Adipocyte (in vitro differentiated cells): ENCODE results near the gene REM2.

Experiments
- DNase-seq: peaks from one replicate; pipeline ENCODE4 v3.0.0-alpha.2; 2015; ENCODE audit warnings: low read depth
- H3K27me3 ChIP-seq: replicated peaks from 2 replicates; pipeline ENCODE4 v1.7.0; 2013; ENCODE audit warnings: mild to moderate bottlenecking, low read length, moderate library complexity; ENCODE audit not compliant: control insufficient read depth, insufficient read depth
- H3K36me3 ChIP-seq: 2 replicates; pipeline ENCODE4 v1.7.0; 2013; ENCODE audit warnings: low read length, mild to moderate bottlenecking, moderate library complexity; ENCODE audit not compliant: control insufficient read depth, insufficient read depth, severe bottlenecking
- H3K4me1 ChIP-seq: 2 replicates; pipeline ENCODE4 v1.7.0; 2013; ENCODE audit warnings: mild to moderate bottlenecking, low read length, moderate library complexity; ENCODE audit not compliant: control insufficient read depth, insufficient read depth
- H3K4me3 ChIP-seq: 2 replicates; pipeline ENCODE4 v1.7.0; 2013; ENCODE audit warnings: mild to moderate bottlenecking, low read length, moderate library complexity
- H3K9ac ChIP-seq: 2 replicates; pipeline ENCODE4 v1.7.0; 2013; ENCODE audit warnings: mild to moderate bottlenecking, low read length, moderate library complexity
- H3K9me3 ChIP-seq: 2 replicates; pipeline ENCODE4 v1.7.0; 2013; ENCODE audit warnings: mild to moderate bottlenecking, low read length, moderate library complexity; ENCODE audit not compliant: control insufficient read depth

REM2 gene

DNA sequence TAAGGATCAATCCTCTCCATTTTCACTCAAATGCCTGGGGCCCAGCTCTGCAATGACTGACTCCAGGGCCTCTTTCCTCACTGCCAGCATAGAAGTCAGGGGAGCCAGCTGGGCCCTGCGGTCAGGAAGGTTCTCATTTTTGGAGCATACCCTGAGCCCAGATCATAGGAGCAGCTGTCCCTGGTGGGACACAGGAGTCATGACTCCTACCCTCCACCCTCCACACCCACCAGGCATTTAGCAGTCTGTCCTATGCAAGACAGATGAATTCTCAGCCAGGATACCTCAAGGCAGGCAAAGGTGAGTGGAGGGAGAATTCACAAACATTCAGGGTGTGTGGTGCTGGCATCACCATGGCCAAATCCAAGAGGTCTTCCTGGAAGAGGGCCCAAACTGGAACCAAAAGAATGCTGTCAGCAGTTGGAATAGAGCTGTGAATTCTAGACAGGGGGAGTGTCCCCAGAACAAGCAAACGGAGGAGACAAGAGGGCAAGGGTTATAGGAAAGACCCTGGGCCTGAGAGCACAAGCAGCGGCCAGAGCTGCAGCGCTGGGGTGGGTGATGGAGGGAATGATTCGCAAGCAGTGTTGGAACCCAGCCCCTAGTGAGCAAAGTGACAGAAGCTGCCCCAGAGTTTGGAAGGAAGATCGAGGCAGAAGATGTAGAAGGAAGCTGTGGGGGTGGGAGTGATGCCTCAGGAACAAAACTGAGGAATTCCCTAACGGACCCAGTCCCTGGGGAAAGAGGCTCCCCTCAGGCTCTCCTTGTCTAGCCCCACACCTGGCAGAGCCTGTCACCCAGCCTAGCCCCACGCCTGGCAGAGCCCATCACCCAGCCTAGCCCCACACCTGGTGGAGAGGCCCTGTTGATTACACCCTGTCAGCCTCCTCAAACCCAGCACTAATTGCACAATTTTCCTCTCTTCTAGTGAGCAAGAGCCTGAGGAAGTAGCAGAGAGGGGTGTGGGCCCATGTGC lies 4.5 kb upstream of the REM2 start:
- H3K4me1 ChIP-seq = peaks cover 6% of the 10 kb centered on the region
- H3K27me3 ChIP-seq = peaks cover 9% of the 10 kb centered on the region
- no peak for DNase-seq
- H3K36me3 ChIP-seq = peaks cover 55% of the 10 kb centered on the region
- no peak overlapping the region for H3K4me3 ChIP-seq
- no peak overlapping the region for H3K9ac ChIP-seq
- no peaks in the 10 kb centered on the region for H3K9me3 ChIP-seq

DNA sequence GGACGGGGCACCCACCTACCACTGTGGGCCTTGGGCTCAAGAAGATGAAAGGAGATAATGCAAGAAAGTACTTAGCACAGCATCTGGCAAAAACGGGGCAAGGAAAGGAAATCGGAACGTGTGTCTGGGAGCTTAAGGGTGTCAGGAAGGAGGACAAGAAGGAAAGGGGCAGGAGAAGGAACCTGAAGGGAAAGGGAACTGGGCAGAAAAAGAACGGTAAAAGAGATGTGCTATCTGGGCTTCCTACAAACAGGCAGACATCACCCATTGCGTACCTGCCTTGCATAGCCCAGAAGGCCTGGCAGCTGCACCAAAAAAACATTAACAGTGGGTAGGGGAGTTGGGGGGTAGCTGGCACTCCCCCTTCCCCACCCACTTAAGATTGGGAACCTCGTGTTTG lies 958 bp upstream of the REM2 start:
- no peaks in the 10 kb centered on the region for H3K9me3 ChIP-seq
- no peak overlapping the region for H3K9ac ChIP-seq

DNA sequence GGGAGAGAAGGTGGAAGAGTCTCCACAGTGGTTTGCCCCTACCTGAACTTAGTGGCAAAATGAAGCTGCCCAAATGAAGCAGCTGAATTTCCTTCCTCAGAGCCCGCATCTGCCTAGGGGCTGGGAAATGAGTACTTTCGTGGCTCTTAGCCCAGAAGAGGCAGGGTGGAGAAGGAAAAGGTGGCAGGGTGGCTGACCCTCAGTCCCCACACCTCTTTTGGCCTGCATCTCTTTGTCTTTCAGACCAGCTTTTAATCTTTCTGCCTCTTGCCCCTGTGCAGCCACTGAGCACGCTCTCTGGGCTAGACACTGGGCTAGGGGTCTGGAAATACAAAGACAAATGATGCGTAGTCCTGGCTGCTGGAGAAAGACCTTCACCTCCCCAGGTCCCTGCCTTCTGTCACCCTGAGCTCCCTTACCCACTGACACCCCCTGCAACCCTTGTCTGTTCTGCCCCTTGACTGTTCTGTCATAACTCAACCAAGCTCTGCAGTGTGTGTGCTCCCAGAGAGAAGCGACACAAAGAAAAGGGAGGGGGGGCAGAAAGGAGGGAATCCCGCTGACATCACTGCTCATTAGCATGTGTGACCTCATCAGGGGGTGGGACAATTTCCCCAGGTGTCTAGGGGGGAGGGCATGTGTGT lies 371 bp upstream of the REM2 start:
- no peak overlapping the region for H3K4me3 ChIP-seq
- no peak overlapping the region for H3K9ac ChIP-seq
- peaks cover 17% of the 10 kb centered on the region for H3K36me3 ChIP-seq
- H3K27me3 ChIP-seq = peaks cover 9% of the 10 kb centered on the region
- no peak for DNase-seq
- no peaks in the 10 kb centered on the region for H3K9me3 ChIP-seq
- H3K4me1 ChIP-seq = no peaks in the 10 kb centered on the region

More for the DNA sequence above, 958 bp upstream of the REM2 start:
- Histone ChIP-seq H3K27me3 (peaks cover 9% of the 10 kb centered on the region), H3K36me3 (peaks cover 22% of the 10 kb centered on the region), H3K4me3 (no peak overlapping the region), H3K4me1 (no peaks in the 10 kb centered on the region)
- no peak for DNase-seq

DNA sequence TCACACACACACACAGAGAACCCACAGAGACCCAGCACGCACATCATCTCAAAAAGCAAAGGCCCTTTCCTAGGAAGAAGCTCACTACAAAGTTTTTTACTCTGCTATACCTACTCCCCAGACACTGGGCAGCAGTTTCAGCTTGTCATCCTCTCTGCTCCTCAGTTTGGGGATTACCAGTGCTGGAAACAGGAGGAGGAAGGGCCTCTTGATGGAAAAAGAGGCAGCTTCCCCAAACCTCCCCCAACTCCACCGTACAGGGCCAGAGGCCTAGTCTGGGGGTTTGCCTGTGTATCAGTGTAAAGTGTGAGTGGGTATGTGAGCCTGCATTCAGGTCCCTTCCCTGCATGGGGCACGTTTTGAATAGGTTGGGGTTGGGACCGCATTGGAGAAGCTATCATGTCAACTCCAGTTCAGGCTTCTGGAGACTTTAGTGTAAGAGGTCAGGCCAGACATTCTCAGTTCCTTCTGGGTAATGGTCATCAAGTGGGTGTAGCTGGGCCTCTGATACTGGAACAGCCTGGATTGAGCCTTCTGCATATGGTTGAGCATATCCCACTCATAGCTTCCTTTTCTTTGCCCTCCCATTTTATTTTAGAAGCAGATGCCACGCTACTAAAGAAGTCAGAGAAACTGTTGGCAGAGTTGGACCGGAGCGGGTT lies 1.2 kb downstream of the REM2 start:
- no peak for DNase-seq
- Histone ChIP-seq H3K36me3 (peaks cover 5% of the 10 kb centered on the region), H3K4me1 (no peaks in the 10 kb centered on the region), H3K27me3 (peaks cover 9% of the 10 kb centered on the region), H3K9me3 (no peaks in the 10 kb centered on the region), H3K4me3 (no peak overlapping the region), H3K9ac (no peak overlapping the region)

DNA sequence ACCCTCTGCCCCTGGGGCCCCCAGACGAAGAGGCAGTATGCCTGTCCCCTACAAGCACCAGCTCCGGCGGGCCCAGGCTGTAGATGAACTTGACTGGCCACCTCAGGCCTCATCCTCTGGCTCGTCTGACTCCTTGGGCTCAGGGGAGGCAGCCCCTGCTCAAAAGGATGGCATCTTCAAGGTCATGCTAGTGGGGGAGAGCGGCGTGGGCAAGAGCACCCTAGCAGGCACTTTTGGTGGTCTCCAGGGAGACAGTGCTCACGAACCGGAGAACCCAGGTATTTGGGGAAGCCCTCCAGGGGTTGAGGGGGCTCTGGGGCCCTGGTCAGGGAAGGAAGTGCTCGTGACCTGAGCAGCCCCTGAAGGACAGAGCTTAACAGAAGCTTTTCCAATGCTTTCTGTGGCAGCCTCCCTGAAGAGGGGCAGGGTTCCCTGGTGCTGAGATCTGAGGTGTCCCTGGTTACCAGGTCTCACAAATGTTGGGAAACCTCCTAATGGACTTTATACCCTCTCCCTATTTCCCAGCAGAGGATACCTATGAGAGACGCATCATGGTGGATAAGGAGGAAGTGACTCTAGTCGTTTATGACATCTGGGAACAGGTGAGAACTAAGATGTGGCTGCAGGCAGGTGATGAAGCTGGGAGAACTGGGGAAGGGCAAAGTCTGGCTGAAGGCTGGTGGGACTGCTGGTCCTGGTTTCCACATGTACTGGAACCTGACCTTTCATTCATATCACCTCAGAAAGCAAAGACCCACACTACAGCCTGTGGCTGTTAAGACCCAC lies 1.9 kb downstream of the REM2 start:
- no peaks in the 10 kb centered on the region for H3K4me1 ChIP-seq
- peaks cover 9% of the 10 kb centered on the region for H3K27me3 ChIP-seq
- no peaks in the 10 kb centered on the region for H3K9me3 ChIP-seq
- no peak overlapping the region for H3K9ac ChIP-seq
- H3K4me3 ChIP-seq = no peak overlapping the region
- no peak for DNase-seq
- H3K36me3 ChIP-seq = no peaks in the 10 kb centered on the region

DNA sequence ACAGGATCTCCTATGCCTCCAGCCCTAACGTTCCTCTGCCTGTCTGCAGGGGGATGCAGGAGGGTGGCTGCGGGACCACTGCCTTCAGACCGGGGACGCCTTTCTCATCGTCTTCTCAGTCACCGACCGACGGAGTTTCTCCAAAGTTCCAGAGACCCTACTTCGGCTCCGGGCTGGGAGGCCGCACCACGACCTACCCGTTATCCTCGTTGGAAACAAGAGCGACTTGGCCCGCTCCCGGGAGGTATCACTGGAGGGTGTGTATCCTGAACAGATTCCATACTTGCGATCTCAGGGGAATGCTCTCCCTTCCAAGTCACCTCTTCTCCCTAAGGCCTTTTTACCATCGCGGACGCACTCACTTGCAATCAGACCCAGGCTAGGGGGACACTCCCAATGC lies 3.0 kb downstream of the REM2 start:
- Histone ChIP-seq H3K9me3 (no peaks in the 10 kb centered on the region), H3K36me3 (no peaks in the 10 kb centered on the region), H3K9ac (no peak overlapping the region), H3K4me3 (no peak overlapping the region), H3K4me1 (no peaks in the 10 kb centered on the region), H3K27me3 (peaks cover 9% of the 10 kb centered on the region)
- no peak for DNase-seq

DNA sequence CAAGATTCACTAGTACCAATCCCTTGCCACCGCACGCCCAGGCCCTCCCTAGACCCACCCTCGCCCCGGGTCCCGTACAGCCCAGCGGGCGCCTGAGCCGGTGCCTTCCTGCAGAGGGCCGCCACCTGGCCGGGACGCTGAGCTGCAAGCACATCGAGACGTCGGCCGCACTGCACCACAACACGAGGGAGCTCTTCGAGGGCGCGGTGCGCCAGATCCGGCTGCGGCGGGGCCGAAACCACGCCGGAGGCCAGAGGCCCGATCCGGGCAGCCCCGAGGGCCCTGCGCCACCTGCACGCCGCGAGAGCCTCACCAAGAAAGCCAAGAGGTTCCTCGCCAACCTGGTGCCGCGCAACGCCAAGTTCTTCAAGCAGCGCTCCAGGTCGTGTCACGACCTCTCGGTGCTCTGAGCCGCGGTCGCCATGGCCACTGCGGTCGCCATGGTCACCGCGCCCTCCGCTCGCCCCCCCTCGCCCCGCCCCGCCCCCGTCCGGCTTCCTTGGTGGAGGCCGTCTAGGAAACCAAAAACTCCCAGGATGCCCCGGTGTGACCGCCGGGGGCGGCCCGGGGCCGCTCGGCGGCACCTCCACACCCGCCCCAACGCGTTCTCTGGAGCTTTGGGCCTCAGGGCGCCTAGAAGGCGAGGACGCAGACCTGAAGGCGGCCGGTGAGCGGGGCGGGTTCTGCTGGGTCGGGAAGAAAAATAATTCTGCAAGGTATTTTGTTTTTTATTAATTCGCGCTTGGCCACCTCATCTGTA lies 3.7 kb downstream of the REM2 start:
- Histone ChIP-seq H3K4me3 (peak overlapping the region; percentile 77), H3K9me3 (no peaks in the 10 kb centered on the region), H3K4me1 (no peaks in the 10 kb centered on the region), H3K27me3 (peaks cover 9% of the 10 kb centered on the region), H3K9ac (peak overlapping the region; percentile 70), H3K36me3 (no peaks in the 10 kb centered on the region)
- DNase-seq = peak; percentile 80

DNA sequence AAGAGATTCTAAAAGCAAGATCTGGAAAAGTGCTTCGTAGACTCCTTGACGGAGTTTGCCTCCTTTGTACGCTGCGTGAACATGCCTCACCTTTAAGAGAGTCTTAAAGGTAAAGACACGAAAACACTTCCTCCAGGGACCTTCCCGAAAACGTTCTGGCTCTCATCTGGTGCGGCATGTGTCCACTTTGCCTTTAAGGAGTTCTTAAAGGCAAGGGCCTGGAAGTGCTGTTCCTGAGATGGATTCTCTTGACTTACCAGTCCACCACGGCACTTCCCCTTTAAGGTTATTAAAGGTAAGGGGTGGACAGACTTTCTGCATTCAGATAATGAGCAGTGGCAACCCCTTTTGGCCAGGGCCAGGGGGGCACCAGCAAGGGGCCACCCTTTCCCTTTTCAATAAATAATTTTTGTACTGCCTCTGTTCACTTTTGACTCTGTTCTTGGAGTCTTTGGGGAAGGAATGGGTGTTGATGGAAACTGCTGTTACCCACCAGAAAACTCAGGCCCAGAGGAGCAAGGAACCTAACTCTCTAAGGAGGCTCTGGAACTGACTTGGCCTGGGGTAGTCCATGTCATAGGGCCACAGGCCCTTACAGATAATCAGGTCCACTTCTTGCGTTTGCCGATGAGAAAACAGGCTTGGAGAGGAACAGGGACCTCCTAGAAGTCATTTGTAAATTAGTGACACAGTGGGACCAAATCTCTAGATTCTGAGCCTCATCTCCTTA lies 4.4 kb downstream of the REM2 start:
- Histone ChIP-seq H3K9me3 (no peaks in the 10 kb centered on the region), H3K36me3 (no peaks in the 10 kb centered on the region), H3K9ac (peak overlapping the region; percentile 70), H3K27me3 (peaks cover 3% of the 10 kb centered on the region), H3K4me1 (no peaks in the 10 kb centered on the region), H3K4me3 (peak overlapping the region; percentile 77)
- peak; percentile 55 for DNase-seq

DNA sequence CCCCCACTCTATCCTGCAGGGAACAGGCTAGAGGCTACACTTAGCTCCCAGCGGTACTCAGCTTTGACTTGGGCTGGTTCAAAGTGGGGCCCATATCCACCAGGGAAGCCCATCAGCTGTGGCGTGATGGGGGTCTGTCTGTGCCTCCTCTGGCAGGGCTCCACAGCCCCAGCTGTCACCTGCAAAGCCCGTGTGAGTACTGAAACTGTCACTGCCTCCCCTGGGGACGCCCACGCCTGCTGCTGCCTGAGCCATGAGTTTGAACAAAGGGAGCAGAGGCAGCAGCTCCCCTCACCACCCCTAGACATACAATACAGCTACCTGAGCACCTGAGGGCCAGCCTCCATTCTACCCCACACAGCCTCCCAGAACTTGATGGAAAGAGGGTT lies 5.0 kb downstream of the REM2 start:
- no peak for DNase-seq

DNA sequence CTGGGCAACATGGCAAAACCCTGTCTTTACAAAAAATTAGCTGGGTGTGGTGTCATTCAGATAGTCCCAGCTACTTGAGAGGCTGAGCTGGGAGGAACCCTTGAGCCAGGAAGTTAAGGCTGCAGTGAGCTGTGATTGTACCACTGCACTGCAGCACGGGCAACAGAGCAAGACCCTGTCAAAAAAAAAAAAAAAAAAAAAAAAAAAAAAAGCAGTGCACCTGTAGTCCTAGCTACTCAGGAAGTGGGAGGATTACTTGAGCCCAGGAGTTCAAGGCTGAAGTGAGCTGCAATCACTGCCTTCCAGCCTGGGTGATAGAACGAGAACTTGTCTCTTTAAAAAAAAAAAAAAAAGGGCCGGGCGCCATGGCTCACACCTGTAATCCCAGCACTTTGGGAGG lies 5.6 kb downstream of the REM2 start:
- Histone ChIP-seq H3K4me1 (no peaks in the 10 kb centered on the region), H3K9me3 (no peaks in the 10 kb centered on the region), H3K9ac (no peak overlapping the region), H3K4me3 (no peak overlapping the region), H3K27me3 (no peaks in the 10 kb centered on the region), H3K36me3 (no peaks in the 10 kb centered on the region)
- no peak for DNase-seq

More for the DNA sequence above, 5.0 kb downstream of the REM2 start:
- Histone ChIP-seq H3K4me3 (no peak overlapping the region), H3K36me3 (no peaks in the 10 kb centered on the region), H3K9ac (no peak overlapping the region), H3K27me3 (no peaks in the 10 kb centered on the region), H3K9me3 (no peaks in the 10 kb centered on the region), H3K4me1 (no peaks in the 10 kb centered on the region)
